Glomerular visceral epithelial cell (primary cell): ENCODE results near the gene CHRNE.
"Not testable (repeated sequence)": the region's sequence is repeated elsewhere in the genome, so short reads cannot be mapped to it uniquely, and the experiment has no call there.

Experiments
- DNase-seq: peaks from one replicate; pipeline ENCODE4 v3.0.0-alpha.2; 2016; ENCODE audit errors: extremely low spot score

Gene CHRNE

DNA sequence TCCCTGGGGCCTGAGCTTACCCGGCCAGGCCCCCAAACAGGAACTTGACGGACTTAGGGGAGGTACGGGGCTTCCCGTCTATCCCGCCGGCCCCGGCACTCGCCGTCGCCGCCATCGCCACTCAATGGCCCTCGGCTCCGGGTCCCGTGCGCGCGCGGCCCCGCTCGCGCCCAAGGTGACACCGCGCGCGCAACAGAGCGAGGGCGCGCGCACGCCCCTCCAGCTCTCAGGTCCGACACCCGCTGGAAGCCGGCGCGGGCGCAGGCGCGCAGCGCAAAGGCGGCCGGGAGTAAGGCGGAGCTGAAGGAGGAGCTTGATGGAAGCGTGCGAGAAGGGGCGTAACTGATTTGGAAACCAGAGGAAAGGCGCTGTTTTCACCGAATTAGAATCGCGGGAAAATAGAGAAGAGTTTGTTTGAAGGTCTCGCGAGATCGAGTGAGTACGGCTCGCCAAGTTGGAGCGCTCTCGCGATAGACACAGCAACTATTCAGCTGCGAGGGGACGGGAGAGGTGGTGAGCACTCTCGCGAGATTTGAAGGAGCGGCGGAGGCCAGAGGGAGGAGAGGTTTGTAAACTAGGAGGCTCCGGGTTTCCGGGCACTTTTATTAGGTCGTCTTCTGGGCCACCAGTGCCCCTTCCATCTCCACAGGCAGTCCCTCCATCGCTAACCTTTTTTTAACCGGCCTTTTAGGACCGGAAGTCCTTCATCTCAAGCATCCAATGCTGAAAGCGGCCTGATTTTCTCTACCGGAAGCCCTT is 37.1 kb upstream of the CHRNE start, which contains the start of the genes RNF167 and SLC25A11:
Gene RNF167 (plus strand): TSS at position 473 of the 759 bp plus-strand sequence. CDS start 642 bp downstream, outside the sequence.
Gene SLC25A11 (minus strand): TSS at position 251 of the 759 bp plus-strand sequence. CDS start 136 bp downstream, at position 115.
- DNase-seq: peak; percentile 99

DNA sequence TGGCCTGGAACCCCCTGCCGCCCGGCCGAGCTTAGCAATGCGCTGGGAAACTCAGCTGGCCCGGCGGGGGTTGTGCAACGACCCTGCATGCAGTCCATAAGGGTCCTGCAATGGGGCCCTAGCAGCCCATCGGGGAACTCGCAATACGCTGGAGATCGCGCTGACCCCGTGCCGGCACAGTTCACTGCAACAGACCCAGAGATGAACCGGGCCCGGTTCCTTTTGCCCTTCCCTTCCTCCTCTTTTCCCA is 36.6 kb upstream of the CHRNE start:
- no peak for DNase-seq

DNA sequence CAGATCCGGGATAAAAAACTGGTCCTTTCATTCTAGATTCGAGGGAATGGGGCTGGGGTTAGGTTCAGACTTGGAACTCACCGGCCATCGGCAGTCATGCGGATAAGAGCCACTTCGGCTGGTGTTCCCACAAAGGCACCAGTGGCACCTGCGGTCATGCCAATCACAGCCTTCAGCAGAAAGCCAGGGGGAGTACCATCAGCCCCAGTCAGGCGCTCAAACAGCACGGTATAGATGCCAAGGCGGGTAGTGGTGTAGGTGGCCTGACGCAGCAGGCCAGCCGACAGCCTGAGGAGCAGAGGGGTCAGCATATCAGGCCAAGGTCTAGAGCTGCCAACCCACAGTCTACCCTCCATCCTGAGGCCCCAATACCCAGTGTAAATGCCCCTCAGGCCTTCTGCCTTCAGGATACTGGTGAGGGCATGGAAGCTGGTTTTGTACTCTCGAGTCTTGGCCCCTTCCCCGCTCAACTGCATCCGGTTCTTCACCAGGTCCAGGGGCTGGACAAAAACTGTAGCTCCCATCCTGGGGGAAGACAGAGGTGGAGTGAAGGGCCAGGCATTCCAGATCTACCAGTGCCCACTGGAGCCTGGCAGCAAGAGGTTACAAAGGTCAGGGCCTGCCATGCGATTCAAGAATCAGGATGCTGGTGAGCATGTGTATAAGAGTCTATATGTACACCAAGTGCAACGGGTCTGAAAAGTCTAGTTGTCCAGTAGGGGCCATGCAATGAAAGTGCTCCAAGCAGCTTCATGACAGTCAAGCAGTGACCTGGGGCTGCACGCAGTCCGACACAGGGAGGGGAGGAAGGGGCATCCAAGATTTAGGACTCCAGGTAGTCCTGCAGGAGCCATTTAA is 36.0 kb upstream of the CHRNE start:
- DNase-seq: no peak

DNA sequence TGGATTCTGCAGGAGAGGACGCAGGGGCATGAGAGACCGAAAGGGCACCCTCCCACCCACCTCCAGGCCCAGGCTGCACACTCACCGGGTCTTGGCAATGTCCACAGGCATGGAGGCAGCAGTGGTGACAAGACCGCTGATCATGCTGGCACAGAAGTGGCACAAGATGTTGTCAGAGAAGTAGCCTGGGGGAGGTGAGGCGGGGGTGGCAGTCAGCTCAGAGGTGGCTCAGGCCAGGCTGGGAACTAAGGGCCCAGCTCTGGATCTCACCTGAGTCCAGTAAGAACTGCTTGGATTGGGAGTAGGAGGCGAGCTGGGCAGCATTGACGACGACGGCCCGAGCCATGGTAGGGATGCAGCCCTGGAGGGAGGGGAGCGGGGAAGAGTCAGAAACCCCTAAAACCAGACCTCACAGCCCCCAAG is 35.2 kb upstream of the CHRNE start:
- DNase-seq: no peak

DNA sequence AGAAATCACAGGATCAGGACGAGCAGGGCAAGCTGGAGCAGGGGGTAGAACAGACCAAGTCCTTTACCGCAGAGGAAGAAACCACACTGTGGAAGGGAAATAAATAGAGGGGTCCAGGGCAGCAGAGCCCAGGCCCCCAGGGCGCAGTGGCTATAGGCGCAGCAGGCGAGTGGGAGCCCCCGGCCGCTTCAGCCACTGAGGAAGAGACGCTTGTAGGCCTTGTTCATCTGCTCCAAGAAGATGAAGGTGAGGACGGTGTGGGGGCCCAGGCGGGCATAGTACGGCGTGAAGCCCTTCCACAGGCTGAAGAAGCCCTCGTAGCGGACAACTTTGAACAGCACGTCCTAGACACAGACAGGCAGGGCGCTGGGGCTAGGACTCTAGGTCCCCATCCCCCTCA is 34.7 kb upstream of the CHRNE start:
- no peak for DNase-seq

DNA sequence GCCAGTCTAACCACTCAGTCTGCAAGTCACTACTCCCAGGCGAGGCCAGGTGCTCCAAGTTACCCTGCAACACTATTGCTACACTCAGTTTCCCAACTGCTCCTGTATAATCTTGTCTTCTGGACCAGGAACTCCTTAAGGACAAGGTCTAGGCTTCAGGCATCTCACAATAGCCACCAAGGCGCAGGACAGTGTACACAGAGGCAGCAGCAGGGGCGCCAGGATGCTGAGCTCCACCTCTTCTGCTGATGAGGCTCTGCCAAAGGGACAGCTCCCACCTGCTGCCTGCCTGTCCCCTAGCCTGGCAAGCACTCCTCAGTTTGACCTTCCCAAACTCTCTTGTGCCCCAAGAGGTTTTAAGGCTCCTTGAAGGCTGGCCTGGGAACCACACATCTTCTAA is 33.5 kb upstream of the CHRNE start:
- DNase-seq: no peak

DNA sequence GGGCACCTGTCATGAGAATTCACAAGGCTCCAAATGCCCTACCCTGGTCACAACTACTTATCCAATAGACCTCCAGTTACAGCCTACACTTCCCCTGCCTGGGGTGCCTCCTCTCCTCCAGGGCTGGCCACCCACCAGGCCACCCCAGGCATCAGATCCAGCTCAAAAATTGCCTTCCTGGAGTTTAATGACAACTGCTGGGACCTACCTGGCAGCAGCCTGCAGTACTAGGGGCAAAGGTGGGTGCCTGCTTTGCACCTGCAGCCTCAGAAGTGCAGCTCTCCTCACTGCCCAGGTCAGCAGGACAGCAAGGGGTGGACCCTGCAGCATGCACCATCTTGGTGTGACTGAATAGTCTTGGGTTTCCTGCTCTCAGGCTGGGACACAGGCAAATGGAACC is 32.8 kb upstream of the CHRNE start:
- DNase-seq: no peak

DNA sequence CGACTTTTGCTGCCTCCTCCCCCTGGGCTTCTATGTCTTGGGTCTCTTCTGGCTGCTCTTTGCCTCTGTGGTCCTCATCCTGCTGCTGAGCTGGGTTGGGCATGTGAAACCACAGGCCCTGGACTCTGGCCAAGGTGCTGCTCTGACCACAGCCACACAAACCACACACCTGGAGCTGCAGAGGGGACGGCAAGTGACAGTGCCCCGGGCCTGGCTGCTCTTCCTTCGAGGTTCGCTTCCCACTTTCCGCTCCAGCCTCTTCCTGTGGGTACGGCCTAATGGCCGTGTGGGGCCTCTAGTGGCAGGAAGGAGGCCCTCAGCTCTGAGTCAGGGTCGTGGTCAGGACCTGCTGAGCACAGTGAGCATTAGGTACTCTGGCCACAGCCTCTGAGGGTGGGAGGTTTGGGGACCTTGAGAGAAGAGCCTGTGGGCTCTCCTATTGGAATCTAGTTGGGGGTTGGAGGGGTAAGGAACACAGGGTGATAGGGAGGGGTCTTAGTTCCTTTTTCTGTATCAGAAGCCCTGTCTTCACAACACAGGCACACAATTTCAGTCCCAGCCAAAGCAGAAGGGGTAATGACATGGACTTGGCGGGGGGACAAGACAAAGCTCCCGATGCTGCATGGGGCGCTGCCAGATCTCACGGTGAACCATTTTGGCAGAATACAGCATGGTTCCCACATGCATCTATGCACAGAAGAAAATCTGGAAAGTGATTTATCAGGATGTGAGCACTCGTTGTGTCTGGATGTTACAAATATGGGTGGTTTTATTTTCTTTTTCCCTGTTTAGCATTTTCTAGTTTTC is 31.5 kb upstream of the CHRNE start:
- DNase-seq: peak; percentile 88

DNA sequence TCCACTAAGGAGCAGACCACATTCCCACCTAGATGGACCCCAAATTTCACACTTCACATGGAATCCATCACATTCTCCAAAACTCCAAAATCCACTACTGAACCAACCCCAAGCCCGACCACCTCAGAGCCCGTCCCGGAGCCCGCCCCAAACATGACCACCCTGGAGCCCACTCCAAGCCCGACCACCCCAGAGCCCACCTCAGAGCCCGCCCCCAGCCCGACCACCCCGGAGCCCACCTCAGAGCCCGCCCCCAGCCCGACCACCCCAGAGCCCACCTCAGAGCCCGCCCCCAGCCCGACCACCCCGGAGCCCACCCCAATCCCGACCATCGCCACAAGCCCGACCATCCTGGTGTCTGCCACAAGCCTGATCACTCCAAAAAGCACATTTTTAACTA is 30.7 kb upstream of the CHRNE start:
- no peak for DNase-seq

DNA sequence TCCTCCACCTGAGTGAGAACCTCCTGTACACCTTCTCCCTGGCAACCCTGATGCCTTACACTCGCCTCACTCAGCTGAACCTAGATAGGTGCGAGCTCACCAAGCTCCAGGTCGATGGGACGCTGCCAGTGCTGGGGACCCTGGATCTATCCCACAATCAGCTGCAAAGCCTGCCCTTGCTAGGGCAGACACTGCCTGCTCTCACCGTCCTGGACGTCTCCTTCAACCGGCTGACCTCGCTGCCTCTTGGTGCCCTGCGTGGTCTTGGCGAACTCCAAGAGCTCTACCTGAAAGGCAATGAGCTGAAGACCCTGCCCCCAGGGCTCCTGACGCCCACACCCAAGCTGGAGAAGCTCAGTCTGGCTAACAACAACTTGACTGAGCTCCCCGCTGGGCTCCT is 29.9 kb upstream of the CHRNE start:
- no peak for DNase-seq

DNA sequence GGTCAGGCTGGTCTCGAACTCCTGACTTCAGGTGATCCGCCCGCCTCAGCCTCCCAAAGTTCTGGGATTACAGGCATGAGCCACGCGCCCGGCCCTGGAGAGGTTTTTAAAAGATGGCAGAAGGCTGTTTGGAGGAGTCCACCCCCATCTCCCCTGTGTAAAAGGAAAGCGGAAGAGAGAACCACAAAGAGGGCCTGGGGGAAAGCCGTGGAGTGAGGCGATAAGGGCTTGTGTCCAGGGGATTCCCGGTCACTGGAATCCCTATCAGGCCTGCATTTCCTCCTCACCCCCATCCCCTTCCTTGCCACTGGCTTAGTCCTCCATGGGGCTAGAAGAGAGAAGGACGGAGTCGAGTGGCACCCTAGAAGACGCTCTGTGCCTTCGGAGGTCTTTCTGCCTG is 29.1 kb upstream of the CHRNE start, which contains the start of gene GP1BA:
Gene GP1BA (plus strand): TSS at position 315 of the 400 bp plus-strand sequence. CDS start 328 bp downstream, outside the sequence.
- no peak for DNase-seq

DNA sequence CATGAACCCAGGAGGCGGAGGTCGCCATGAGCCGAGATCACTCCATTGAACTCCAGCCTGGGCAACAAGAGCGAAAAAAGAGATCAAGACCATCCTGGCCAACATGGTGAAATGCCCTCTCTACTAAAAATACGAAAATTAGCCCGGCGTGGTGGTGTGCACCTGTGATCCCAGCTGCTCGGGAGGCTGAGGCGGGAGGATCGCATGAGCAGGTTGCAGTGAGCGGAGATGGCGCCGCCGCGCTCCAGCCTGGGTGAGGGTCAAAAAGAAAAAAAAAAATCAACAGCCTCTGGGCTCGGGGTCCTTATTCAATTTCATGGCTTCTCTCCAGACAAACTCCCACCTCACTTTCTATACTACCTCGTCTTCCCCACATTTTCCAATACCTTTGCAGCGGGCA is 26.0 kb upstream of the CHRNE start:
- DNase-seq: no peak

DNA sequence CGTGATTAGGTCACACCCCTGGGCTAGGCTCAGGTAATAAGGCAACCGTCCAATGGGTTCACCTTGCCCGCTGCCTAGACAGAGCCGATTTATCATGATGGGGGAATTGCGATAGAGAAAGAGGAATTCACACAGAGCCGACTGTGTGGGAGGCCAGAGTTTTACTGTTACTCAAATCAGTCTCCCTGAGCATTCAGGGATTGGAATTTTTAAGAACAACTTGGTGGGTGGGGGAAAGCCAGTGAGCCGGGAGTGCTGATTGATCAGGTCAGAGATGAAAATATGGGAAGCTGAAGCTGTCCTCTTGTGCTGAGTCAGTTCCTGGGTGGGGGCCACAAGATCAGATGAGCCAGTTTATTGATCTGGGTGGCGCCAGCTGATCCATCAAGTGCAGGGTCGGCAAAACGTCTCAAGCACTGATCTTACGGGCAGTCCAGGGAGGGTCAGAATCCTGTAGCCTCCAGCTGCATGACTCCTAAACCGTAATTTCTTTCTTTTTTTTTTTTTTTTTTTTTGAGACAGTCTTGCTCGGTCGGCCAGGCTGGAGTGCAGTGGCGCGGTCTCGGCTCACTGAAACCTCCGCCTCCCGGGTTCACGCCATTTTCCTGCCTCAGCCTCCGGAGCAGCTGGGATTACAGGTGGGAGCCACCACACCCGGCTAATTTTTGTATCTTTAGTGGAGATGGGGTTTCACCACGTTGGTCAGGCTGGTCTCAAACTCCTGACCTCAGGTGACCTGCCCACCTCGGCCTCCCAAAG is 23.9 kb upstream of the CHRNE start:
- not testable (repeated sequence) for DNase-seq

DNA sequence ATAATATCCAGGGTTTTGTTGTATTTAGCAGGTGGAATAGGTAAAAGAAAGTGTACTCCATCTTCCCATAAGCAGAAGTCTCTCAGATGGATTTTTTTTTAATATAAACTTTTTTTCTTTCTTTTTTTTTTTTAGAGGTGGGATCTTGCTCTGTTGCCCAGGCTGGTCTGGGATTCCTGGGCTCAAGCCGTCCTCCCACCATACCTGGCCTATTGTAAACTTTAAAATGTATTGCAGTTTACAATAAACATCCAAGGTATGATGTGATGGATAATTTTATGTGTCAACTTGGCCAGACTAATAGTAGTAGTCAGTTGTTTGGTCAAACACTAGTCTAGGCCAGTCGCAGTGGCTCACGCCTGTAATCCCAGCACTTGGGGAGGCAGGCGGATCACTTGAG is 18.4 kb upstream of the CHRNE start:
- DNase-seq: no peak

DNA sequence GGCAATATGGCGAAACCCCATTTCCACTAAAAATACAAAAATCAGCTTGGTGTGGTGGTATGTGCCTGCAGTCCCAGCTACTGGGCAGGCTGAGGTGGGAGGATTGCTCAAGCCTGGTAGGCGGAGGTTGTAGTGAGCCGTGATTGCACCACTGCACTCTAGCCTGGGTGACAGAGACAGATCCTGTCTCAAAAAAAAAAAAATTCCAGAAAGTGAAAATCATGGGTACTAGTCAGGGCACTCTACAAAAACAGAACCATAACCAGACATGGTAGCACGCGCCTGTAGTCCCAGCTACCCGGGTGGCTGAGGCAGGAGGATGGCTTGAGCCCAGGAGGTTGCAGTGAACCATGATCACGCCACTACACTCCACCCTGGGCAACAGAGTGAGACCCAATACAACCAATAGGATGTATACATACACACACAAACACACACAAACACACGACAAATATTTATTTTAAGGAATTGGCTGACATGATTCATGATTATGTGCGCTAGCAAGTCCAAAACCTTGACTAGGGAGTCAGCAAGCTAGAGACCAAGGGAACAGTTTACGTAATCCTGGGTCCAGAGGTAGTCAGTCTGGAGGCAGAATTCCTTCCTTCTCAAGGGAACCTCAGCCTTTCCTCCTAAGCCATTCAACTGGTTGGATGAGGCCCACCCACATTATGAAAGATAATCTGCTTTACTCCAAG is 17.6 kb upstream of the CHRNE start:
- DNase-seq: no peak

DNA sequence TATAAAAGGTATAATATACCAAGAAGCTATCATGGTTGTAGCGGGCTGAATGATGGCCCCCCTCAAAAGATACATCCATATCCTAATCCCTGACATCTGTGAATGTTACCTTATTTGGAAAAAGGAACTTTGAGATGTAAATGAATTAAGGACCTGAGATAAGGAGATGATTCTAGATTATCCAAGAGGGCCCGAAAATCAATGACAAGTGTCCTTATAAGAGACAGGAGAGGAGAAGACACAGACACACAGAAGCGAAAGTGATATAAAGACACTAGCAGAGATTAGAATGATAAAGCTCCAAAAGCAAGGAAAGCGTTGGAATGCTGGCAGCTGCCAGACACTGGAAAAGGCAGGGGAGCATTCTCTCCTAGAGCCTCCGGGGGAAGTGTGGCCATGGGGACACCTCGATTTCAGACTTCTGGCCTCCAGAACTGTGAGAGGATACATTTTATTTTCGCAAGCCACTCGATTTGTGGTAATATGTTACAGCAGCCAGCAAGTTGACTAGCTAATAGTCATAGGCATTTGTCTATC is 16.7 kb upstream of the CHRNE start:
- DNase-seq: no peak

DNA sequence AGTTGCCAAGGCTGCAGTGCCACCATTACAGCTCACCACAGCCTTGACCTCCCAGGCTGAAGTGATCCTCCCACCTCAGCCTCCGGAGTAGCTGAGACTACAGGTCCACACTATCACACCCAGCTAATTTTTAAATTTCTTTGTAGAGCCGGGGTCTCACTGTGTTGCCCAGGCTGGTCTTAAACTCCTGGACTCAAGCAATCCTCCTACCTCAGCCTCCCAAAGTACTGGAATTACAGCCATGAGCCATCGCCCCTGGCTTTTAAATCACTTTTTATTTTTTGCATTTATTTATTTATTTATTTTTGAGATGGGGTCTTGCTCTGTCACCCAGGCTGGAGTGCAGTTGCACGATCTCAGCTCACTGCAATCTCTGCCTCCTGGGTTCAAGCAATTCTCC is 11.7 kb upstream of the CHRNE start:
- DNase-seq: not testable (repeated sequence)

DNA sequence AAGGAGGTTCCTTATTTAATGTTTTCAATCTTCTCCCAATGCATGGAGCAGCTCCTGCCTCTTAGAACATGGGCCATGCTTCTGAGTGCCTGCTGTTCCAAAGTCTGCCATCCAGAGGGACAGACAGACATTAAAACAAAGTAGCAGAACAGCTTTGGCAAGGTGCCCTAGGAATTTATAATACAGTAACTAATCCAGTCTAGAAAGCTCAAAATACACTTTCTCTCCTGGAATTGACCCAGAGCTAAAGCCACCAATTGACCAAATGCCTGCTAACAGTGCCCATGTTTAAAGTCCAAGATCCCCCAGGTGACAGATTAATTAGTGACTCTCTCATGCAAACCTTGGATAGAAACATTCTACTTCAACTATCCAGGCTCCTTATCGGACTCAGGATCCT is 11.1 kb upstream of the CHRNE start:
- peak; percentile 22 for DNase-seq

DNA sequence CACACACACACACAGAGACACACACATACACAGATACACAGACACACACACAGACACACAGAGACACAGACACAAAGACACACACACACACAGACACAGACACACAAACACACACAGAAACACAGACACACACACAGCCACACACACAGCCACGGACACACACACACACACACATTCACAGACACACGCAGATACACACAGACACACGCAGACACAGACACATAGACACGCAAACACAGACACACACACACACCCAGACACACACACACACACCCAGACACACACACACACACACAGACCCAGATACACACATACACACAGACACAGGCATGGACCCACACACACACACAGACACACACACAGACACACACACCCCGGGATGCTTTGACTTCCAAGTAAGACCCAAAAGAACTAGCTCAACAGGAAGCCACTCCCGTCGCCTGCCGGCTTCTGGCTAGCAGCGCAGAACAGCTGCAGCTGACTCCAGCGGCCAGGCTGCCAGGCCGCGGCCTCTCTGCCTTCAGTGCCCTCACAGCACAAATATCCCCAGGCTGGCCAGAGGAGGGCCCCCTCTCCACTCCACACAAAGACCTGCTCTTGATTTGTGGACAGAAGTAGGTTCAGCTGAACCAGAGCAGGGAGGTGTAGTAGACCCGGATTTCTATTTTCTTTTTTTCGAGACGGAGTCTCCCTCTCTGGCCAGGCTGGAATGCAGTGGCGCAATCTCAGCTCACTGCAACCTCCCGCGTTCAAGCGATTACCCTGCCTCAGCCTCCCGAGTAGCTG is 6.0 kb upstream of the CHRNE start:
- DNase-seq: peak; percentile 96

DNA sequence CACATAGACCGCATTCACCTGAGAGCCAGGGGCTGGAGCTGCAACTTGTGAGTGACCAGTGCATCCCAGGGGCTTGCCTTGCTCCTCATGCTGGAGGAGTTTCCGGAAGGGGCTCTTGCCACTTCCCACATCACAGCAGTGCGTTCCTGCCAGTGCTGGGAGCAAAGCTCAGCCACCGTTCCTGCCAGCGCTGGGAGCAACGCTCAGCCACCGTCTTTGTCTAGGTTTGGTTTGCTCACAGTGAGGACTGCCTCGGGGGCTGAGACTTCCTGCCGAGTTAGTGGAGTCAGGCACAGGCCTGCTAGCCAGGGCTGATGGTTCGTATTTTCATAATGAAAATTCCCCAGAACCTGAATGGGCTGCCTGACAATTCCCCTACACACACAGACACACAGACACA is 5.4 kb upstream of the CHRNE start:
- DNase-seq: no peak
